Stimulated activated naive CD8-positive, alpha-beta T cell treated with anti-CD3 and anti-CD28 coated beads, Interleukin-15, Interleukin-2, amounts not matched to agents 100 U/mL and 50 U/mL, for 24 hours (primary cell): Measurements from ENCODE around the gene UBN1.
"Not testable (repeated sequence)": the region's sequence is repeated elsewhere in the genome, so short reads cannot be mapped to it uniquely, and the experiment has no call there.

Experiments used
- ATAC-seq: fragments of 150-1000 bp; cut with Tn5 transposase; one replicate; pipeline ENCODE4 v1.10.0; 2021
- DNase-seq: peaks from one replicate; pipeline ENCODE4 v3.0.0; 2021

The UBN1 gene

GRCh38 chr16:4884972-4885874 lies 37.9 kb downstream of the UBN1 start:
- DNase-seq (no peak), ATAC-seq (no peak)

- ATAC-seq = no peak
- no peak for DNase-seq
Observed at GRCh38 chr16:4886151-4886550, 38.9 kb downstream of the UBN1 start.

GRCh38 chr16:4888428-4889135 lies 41.3 kb downstream of the UBN1 start:
- no peak for DNase-seq
- no peak for ATAC-seq

- no peak for DNase-seq
- ATAC-seq = no peak
Observed at GRCh38 chr16:4890026-4890425, 42.7 kb downstream of the UBN1 start.

GRCh38 chr16:4890686-4891085 lies 43.4 kb downstream of the UBN1 start:
- ATAC-seq (no peak), DNase-seq (no peak)

- ATAC-seq (no peak), DNase-seq (no peak)
Observed at GRCh38 chr16:4891097-4891885, 44.0 kb downstream of the UBN1 start.

GRCh38 chr16:4891886-4892216 lies 44.6 kb downstream of the UBN1 start:
- DNase-seq (no peak), ATAC-seq (no peak)

- DNase-seq (no peak), ATAC-seq (no peak)
Observed at GRCh38 chr16:4892361-4893102, 45.3 kb downstream of the UBN1 start.

GRCh38 chr16:4893103-4893862 lies 46.0 kb downstream of the UBN1 start:
- no peak for DNase-seq
- ATAC-seq = no peak

- ATAC-seq = no peak
- DNase-seq = no peak
Observed at GRCh38 chr16:4894276-4895150, 47.2 kb downstream of the UBN1 start.

GRCh38 chr16:4895366-4895765 lies 48.1 kb downstream of the UBN1 start:
- ATAC-seq (no peak), DNase-seq (no peak)

GRCh38 chr16:4896761-4897160 lies 49.5 kb downstream of the UBN1 start:
- not testable (repeated sequence) for ATAC-seq, DNase-seq

- ATAC-seq (no peak), DNase-seq (no peak)
Observed at GRCh38 chr16:4897328-4897727, 50.0 kb downstream of the UBN1 start.

GRCh38 chr16:4898811-4899473 lies 51.7 kb downstream of the UBN1 start:
- ATAC-seq (no peak), DNase-seq (no peak)

- DNase-seq = no peak
Observed at GRCh38 chr16:4899474-4899846, 52.2 kb downstream of the UBN1 start.

GRCh38 chr16:4900036-4900435 lies 52.8 kb downstream of the UBN1 start:
- no peak for DNase-seq
- ATAC-seq = no peak

More at GRCh38 chr16:4899474-4899846, 52.2 kb downstream of the UBN1 start:
- no peak for ATAC-seq

GRCh38 chr16:4900750-4901149 lies 53.5 kb downstream of the UBN1 start:
- DNase-seq = no peak
- ATAC-seq = no peak

GRCh38 chr16:4902038-4902437 lies 54.8 kb downstream of the UBN1 start:
- DNase-seq (no peak), ATAC-seq (no peak)

GRCh38 chr16:4904108-4904941 lies 57.0 kb downstream of the UBN1 start:
- ATAC-seq = no peak
- DNase-seq = no peak
